ENCODE measurements around the gene ELOA.
A peak's percentile ranks its signal among the peaks of the same experiment; 100 is the strongest.
"Not testable (repeated sequence)": the region's sequence is repeated elsewhere in the genome, so short reads cannot be mapped to it uniquely, and the experiment has no call there.

ELOA gene

DNA sequence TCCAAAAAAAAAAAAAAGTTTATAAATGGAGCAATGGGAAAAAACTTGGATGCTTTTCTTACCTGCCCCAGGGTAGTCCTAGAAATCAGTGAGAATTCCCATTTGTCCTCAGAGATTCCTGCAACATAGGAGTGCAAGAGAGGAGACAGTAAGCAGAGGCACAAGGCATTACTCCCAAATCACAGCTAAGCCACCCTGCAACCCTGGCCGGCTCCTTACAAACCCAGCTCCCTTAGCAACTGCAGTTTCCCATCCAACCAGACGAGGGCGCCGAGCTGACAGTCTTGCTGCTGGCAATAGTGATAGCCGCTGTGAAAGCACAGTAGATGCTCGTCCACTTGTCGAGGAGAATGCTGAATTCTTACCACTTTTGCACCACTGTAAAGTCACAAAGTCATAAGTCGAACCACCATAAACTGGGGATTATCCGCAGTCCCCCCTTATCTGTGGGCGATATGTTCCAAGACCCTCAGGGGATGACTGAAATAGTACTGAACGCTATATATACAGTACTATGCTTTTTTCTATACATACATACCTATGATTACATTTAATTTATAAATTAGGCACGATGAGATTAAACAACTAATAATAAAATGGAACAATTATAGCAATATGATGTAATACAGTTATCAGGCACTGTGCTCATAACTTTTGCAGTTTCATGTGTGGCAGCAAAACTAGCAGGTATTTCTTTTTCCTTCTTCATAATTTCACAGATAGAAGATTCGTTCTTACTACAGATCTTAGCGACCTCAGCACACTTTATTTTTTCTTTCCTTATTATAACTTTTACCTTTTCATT, 29.0 kb downstream of the ELOA start:
- peak; percentile 92 for DNase-seq (ENCODE audit: low read depth)
- TF ChIP-seq, protein P1, sequence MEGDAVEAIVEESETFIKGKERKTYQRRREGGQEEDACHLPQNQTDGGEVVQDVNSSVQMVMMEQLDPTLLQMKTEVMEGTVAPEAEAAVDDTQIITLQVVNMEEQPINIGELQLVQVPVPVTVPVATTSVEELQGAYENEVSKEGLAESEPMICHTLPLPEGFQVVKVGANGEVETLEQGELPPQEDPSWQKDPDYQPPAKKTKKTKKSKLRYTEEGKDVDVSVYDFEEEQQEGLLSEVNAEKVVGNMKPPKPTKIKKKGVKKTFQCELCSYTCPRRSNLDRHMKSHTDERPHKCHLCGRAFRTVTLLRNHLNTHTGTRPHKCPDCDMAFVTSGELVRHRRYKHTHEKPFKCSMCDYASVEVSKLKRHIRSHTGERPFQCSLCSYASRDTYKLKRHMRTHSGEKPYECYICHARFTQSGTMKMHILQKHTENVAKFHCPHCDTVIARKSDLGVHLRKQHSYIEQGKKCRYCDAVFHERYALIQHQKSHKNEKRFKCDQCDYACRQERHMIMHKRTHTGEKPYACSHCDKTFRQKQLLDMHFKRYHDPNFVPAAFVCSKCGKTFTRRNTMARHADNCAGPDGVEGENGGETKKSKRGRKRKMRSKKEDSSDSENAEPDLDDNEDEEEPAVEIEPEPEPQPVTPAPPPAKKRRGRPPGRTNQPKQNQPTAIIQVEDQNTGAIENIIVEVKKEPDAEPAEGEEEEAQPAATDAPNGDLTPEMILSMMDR (conservative IDR thresholded peaks at IDR 0.05; ENCODE audit: low read depth, low read length), result peak; percentile 97

DNA sequence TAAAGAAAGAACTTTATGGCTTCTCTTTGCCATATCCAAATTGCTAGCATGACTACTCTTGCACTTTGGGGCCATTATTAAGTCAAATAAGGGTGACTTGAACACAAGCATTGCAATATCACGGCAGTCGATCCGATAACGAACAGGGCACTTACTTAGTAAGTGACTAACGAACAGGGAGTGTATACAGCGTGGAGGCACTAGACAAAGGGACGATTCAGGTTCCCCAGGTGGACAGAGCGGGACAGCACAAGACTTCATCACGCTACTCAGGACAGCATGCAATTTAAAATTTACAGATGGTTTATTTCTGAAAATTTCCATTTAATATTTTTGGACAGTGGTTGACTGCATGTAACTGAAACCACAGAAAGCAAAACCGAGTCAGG, 29.6 kb downstream of the ELOA start:
- TF ChIP-seq, protein P1 (conservative IDR thresholded peaks at IDR 0.05; ENCODE audit: low read depth, low read length), result no peak
- DNase-seq (ENCODE audit: low read depth), result no peak

More for the DNA sequence above, 29.0 kb downstream of the ELOA start:
- H3K4me3 ChIP-seq (ENCODE audit: low read depth, low read length), result no peak overlapping the region

DNA sequence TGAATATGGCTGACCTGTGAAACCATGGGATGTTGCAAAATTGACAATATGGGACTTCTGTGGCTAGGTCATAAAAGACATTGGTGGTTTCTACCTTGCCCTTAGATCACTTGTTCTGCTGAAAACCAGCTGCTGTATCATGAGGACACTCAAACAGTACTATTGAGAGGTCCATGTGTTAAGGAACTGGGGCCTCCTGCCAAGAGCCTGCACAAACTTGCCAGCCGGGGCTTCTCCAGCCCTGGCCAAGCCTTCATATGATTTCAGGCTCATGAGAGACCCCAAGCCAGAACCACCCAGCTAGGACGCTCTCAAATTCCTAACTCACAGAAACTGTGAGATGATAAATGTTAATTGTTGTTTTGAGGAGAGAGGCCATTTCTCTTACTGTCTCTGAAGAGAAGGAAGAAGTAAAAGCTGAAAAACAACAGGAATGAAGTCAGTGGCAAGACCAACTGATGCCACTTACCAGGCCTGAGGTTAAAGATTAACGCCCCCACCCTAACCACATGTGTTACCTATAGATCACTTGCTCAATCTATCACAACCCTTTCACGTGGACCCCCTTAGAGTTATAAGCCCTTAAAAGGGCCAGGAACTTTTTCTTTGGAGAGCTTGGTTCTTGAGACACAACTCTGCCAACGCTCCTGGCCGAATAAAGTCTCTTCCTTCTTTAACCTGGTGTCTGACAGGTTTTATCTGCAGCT, 31.1 kb downstream of the ELOA start:
- H3K4me3 ChIP-seq (ENCODE audit: low read depth, low read length), result no peak overlapping the region
- TF ChIP-seq, protein P1 (conservative IDR thresholded peaks at IDR 0.05; ENCODE audit: low read depth, low read length), result no peak
- DNase-seq (ENCODE audit: low read depth), result no peak

More for the DNA sequence above, 29.6 kb downstream of the ELOA start:
- H3K4me3 ChIP-seq (ENCODE audit: low read depth, low read length), result no peak overlapping the region

DNA sequence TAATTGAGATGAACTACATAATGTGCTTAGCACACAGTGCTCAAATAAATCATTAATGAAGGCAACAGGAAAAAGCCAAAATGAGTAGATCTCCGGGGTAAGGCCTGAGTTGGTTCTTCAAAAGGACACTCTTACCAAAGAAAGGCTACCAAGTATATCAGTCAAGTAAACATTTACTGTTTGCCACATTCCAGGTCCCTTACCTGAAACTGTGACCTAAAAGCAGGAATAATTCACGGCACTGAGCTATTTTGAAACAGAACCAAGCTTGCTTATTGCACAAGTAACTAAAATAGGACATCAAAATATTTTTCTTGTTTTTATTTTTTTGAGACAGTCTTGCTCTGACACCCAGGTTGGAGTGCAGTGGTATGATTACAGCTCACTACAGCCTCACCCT, 32.9 kb downstream of the ELOA start:
- TF ChIP-seq, protein P1 (conservative IDR thresholded peaks at IDR 0.05; ENCODE audit: low read depth, low read length), result no peak
- H3K4me3 ChIP-seq (ENCODE audit: low read depth, low read length), result no peak overlapping the region
- no peak for DNase-seq (ENCODE audit: low read depth)

DNA sequence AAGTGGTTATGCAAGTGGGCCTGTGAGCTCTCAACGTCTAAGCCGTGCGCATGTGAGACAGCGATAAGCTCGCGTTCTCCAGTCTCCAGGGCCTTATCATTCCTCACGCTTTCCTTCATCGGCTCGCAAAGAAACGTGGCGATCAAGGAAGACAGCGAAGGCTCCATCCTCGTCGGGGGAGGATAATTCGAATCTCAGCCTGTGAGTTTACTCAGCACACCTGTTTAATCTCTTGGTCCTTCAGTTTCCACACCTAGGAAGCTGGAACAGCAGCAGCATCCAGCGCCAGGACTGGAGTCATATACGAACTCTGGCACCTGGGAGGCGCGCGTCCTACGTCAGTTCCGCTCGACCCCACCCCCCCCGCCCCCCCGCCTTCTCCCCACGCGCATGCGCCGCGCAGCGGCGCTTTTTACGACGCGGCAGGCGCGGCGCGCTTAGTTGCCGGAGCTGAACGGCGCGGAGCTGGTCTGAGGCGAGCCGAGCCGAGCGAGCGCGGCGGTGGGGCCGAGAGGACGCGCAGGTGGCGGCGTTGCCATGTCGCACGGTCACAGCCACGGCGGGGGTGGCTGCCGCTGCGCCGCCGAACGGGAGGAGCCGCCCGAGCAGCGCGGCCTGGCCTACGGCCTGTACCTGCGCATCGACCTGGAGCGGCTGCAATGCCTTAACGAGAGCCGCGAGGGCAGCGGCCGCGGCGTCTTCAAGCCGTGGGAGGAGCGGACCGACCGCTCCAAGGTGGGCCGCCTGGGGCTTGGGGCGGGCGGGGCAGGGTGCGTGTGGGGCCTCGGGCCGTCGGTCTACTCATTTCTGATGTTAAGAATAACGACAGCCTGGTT, 34.9 kb downstream of the ELOA start, which contains the start of gene PITHD1:
Gene PITHD1, plus strand, starts transcription at position 440 of the 836 bp plus-strand sequence. Its CDS starts 98 bp downstream, at position 538.
- peak; percentile 85 for DNase-seq (ENCODE audit: low read depth)
- TF ChIP-seq, protein P1 (conservative IDR thresholded peaks at IDR 0.05; ENCODE audit: low read depth, low read length), result no peak
- H3K4me3 ChIP-seq (ENCODE audit: low read depth, low read length), result peak within 1 kb of the TSS; percentile 80

DNA sequence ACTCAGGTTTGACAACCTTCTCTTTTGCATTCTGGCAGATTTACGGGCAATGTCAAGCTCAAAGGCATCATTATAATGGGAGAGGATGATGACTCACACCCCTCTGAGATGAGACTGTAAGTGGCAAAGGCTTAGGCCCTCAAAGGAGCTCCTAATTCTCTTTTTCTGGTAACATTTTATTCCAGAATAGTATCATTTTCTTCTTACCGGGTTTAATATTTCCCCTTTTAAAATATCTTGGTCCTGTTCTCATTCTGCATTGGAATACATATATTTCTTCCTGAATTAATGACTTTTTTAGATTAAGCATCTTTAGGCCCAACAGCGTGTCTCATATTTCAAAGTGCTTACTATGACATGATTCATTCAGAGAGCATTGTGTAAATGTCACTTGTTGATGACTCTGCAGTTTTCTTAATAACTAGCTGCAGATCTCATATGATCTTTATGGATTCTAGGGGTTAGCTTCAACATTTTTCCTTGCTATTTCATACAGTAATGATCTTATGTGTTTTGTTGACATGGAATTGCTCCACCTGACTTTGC, 36.6 kb downstream of the ELOA start:
- DNase-seq (ENCODE audit: low read depth), result peak; percentile 66
- TF ChIP-seq, protein P1 (conservative IDR thresholded peaks at IDR 0.05; ENCODE audit: low read depth, low read length), result no peak
- H3K4me3 ChIP-seq (ENCODE audit: low read depth, low read length), result no peak overlapping the region

DNA sequence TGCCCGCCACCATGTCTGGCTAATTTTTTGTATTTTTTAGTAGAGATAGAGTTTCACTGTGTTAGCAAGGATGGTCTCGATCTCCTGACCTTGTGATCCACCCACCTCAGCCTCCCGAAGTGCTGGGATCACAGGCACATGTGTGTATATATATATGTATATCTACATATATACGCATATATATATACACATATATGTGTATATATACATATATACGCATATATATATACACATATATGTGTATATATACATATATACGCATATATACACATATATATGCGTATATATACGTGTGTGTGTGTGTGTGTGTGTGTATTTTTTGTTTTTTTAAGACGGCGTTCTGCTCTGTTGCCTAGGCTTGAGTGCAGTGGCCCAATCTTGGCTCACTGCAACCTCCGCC, 39.9 kb downstream of the ELOA start:
- not testable (repeated sequence) for H3K4me3 ChIP-seq (ENCODE audit: low read depth, low read length); DNase-seq (ENCODE audit: low read depth)
